Lower leg skin (tissue), 4 donors: ENCODE data around the gene TMEM184A. TPM values are rescaled to one million over a fixed set of nuclear protein-coding genes. Genes with fewer than 3 reads are reported as not detected.

Experiments
- DNase-seq, 2 donors: peaks; one replicate each; pipeline ENCODE4 v3.0.0-alpha.2; 2019; ENCODE audit warnings: low spot score in 2 of 2
- H3K4me3 ChIP-seq: fragments of 200-600 bp; sonication (generic); 2 replicates; pipeline ENCODE4 v1.5.1; 2017; ENCODE audit warnings: mild to moderate bottlenecking, low read depth; ENCODE audit not compliant: poor library complexity, severe bottlenecking
- CTCF ChIP-seq, 3 donors: fragments of 450-650 bp; IDR thresholded peaks; one replicate each; pipeline ENCODE4 v1.5.1; 2016; ENCODE audit warnings: antibody characterized with exemption in 3 of 3, mild to moderate bottlenecking in 3 of 3, moderate library complexity in 2 of 3
- POLR2A ChIP-seq, 2 donors: fragments of 450-650 bp; IDR thresholded peaks; one replicate each; pipeline ENCODE4 v1.6.1; 2016 to 2017; ENCODE audit warnings: antibody characterized with exemption in 2 of 2, mild to moderate bottlenecking in 1 of 2, moderate library complexity in 1 of 2
- WGBS, 2 donors: methylation state at CpG; one replicate each; pipeline ENCODE4 v1.1.5; 2018; 5-methylcytosine and 5-hydroxymethylcytosine counted together
- intact Hi-C: fragments of 100-400 bp; cut with DNase I; formaldehyde crosslinking; loops from one replicate; pipeline ENCODE4 v1.15.0; 2023; ENCODE audit warnings: low total_unique reads
- total RNA-seq, 4 donors: library from RNA; depleted of rRNA; stranded (reverse); fragments of >200 nt; gene quantifications; one replicate each; pipeline ENCODE4 v1.1.0, GENCODE V29; 2016

TMEM184A gene
- total RNA-seq, 4 donors from 2014 or later: 70.5 to 177 (median 119) TPM

GRCh38 chr7:1544178-1544895, 11.7 kb downstream of the TMEM184A start:
- intact Hi-C loops: no loop called here
- TF ChIP-seq CTCF (IDR thresholded peaks at IDR 0.05): no peak
- TF ChIP-seq POLR2A (IDR thresholded peaks at IDR 0.05): no peak
- WGBS, 2 donors: 49 to 55% methylated on average over 36 to 39 of the region's 41 CpGs
- H3K4me3 ChIP-seq: no peak overlapping the region
- no peak for DNase-seq

DNA sequence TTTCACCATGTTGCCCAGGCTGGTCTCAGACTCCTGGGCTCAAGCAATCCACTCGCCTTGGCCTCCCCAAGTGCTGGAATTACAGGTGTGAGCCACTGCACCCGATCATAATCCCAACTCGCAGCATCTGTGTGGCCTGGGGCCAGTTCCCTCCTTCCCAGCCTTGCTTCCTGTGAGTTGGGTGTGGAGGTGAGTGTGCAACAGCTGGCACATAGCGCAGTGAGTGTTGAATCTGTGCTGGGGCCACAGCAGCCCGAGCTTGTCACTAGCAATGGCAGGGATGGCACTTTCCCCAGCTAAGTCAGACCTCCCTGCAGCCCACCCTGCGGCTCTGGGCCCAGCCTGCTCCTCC, 12.2 kb downstream of the TMEM184A start:
- intact Hi-C loops: no loop called here
- TF ChIP-seq POLR2A (IDR thresholded peaks at IDR 0.05) (no peak), CTCF (IDR thresholded peaks at IDR 0.05) (no peak)
- WGBS, 2 donors: 69 to 74% methylated on average over 5 to 6 of the region's 6 CpGs
- no peak overlapping the region for H3K4me3 ChIP-seq
- no peak for DNase-seq

DNA sequence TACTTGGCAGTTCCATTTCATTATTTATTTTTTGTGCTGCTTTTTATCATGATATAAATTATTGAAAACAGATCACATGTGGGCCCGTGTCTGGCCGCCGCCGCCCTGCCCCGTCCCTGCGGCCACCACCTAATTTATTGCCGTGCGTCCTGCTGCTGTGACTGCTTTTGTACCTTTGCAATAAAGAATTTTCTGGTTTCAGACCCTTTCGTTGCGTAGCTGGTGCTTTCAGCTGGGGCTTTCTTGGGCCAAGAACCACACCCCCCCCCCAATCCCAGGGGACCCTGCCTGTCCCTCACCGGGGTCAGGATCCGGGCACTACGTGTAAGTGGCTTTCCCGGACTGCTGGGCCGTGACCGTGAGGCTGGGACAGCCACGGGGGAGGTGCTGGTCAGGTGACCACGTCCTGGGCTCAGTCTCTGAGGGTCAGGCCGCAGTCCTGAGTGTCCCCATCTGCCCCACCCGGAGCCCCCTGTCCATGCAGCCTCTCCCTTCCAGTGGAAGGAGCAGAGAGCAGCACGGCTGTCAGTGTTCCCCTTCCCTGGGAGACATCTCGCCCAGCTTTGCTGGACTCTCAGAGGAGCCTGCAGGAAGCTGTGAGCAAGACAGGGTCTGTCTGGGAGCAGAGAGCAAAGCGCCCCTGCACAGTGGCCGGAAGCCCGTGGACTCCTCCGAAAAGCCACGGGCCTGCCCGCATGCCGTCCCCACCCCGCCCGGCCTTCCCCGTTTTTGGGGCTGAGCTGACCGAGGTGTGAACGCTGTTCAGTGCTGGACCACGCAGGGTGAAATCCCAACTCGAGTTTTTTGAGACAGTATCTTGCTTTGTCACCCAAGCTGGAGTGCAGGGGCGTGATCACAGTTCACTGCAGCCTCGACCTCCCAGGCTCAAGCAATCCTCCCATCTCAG, 12.9 kb downstream of the TMEM184A start:
- TF ChIP-seq CTCF (IDR thresholded peaks at IDR 0.05) (no peak), POLR2A (IDR thresholded peaks at IDR 0.05) (no peak)
- DNase-seq: no peak

DNA sequence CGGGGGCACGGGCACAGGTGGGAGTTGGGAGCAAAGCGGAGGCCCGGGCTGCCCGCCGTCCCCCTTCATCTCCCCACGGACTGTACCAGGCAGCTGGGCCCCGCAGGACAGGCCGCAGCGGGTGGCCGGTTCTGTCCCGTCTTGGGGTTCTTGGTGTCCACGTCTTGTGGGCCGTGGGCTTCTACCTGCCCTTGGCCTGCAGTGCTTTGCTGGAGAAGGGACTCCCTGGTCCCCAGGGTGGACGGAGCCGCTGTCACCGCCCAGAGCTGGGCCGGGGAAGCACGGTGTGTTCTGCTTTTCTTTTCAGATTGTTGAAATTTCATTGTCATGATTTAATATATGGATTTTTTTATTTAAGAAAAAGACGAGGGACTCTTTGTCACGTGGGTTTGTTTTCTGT, 13.7 kb downstream of the TMEM184A start:
- intact Hi-C loops: no loop called here

More for the DNA sequence above, 12.9 kb downstream of the TMEM184A start:
- H3K4me3 ChIP-seq: no peak overlapping the region
- WGBS, 2 donors: 86 to 87% methylated on average over 25 to 38 of the region's 38 CpGs
- intact Hi-C loops: no loop called here

More for the DNA sequence above, 13.7 kb downstream of the TMEM184A start:
- no peak for DNase-seq
- 92 to 95% methylated on average over 21 of the region's 21 CpGs for WGBS, 2 donors
- TF ChIP-seq POLR2A (IDR thresholded peaks at IDR 0.05) (no peak), CTCF (IDR thresholded peaks at IDR 0.05) (no peak)
- H3K4me3 ChIP-seq: no peak overlapping the region
